K562 (cell line): ENCODE data around the gene MAD1L1. TPM values are rescaled to one million over a fixed set of nuclear protein-coding genes. Genes with fewer than 3 reads are reported as not detected.
"Not testable (repeated sequence)": the region's sequence is repeated elsewhere in the genome, so short reads cannot be mapped to it uniquely, and the experiment has no call there.

Experiments
- ATAC-seq: fragments of 200-7000 bp; cut with Tn5 transposase; 3 replicates; pipeline ENCODE4 v1.9.1; 2020; ENCODE audit warnings: moderate library complexity
- BruUV-seq: library from RNA; stranded (reverse); fragments of 400-500 nt; replicated peaks from 2 replicates; lab custom pipeline; 2021; lab: Mats Ljungman, UMichigan
- CTCF ChIA-PET: fragments of 300-600 bp; formaldehyde crosslinking; extraction: SDS; loops from one replicate; lab custom pipeline; 2021; ENCODE audit warnings: low intra/inter-chr PET ratio; lab: Yijun Ruan, JAX
- POLR2A ChIA-PET: fragments of 300-600, 350-650 bp; sonication (Branson Sonifier 250); formaldehyde crosslinking; extraction: SDS; loops from one replicate; lab custom pipeline; 2021; ENCODE audit warnings: antibody characterized with exemption, inconsistent platforms; lab: Yijun Ruan, JAX
- DNase-seq, 4 experiments: peaks; one replicate each; pipeline versions ENCODE4 v3.0.0 to v3.0.0-alpha.2; 2011 to 2018; ENCODE audit warnings: low spot score in 3 of 4, mixed read lengths in 3 of 4; ENCODE audit errors: extremely low read depth in 1 of 4
- FAIRE-seq: peaks from 2 replicates; lab custom pipeline; 2011; peaks lifted over from hg19 to GRCh38; lab: Jason Lieb, UNC
- H2AFZ ChIP-seq: 2 replicates; pipeline ENCODE4 v1.6.0; 2011; ENCODE audit warnings: low read depth, low read length, control low read depth, inconsistent platforms
- H3K27ac ChIP-seq: fragments of 200-600 bp; 3 replicates; pipeline ENCODE4 v1.8.0; 2011; ENCODE audit warnings: low read depth, mild to moderate bottlenecking, control low read depth, inconsistent platforms, low read length, moderate library complexity, mixed read lengths; ENCODE audit errors: extremely low read depth
- H3K27me3 ChIP-seq, 2 experiments: fragments of 300-600 bp in 1 of 2; 2 replicates in 1 of 2; 3 replicates in 1 of 2; pipeline versions ENCODE4 v1.6.0 to v1.8.0; 2011; ENCODE audit warnings: inconsistent platforms in 2 of 2, low read length in 2 of 2, mild to moderate bottlenecking in 1 of 2, mixed read lengths in 1 of 2, moderate library complexity in 1 of 2; ENCODE audit not compliant: control insufficient read depth in 2 of 2, insufficient read depth in 2 of 2
- H3K36me3 ChIP-seq: fragments of 300-600 bp; 3 replicates; pipeline ENCODE4 v1.8.0; 2011; ENCODE audit warnings: mild to moderate bottlenecking, low read length, inconsistent platforms; ENCODE audit not compliant: control insufficient read depth, insufficient read depth
- H3K4me1 ChIP-seq, 2 experiments: fragments of 200-600 bp in 1 of 2; replicated peaks in 1 of 2; 2 replicates in 1 of 2; 3 replicates in 1 of 2; pipeline versions ENCODE4 v1.5.1 to v1.8.0; 2011; ENCODE audit warnings: inconsistent platforms in 2 of 2, low read length in 2 of 2, mild to moderate bottlenecking in 1 of 2, mixed read lengths in 1 of 2, moderate library complexity in 1 of 2; ENCODE audit not compliant: control insufficient read depth in 2 of 2, insufficient read depth in 2 of 2
- H3K4me2 ChIP-seq: 2 replicates; pipeline ENCODE4 v1.6.1; 2011; ENCODE audit warnings: low read length, control low read depth, inconsistent platforms, mixed read lengths; ENCODE audit not compliant: insufficient read depth
- H3K4me3 ChIP-seq: fragments of 200-600 bp; sonication (generic), shearing (Covaris generic); 2 replicates; pipeline ENCODE4 v1.5.1; 2016; ENCODE audit warnings: control low read depth, inconsistent platforms
- H3K79me2 ChIP-seq: fragments of 200-600 bp; 3 replicates; pipeline ENCODE4 v1.8.0; 2011; ENCODE audit warnings: low read length, inconsistent platforms; ENCODE audit not compliant: control insufficient read depth, insufficient read depth
- H3K9ac ChIP-seq, 2 experiments: 2 replicates each; pipeline versions ENCODE4 v1.6.0 to v1.6.1; 2011; ENCODE audit warnings: low read depth in 2 of 2, low read length in 2 of 2, control low read depth in 1 of 2, inconsistent platforms in 1 of 2, mild to moderate bottlenecking in 1 of 2, mixed read lengths in 1 of 2; ENCODE audit not compliant: insufficient read depth in 1 of 2
- H3K9me1 ChIP-seq: one replicate; pipeline ENCODE4 v1.6.0; 2011; ENCODE audit warnings: inconsistent platforms, mild to moderate bottlenecking, low read length, moderate library complexity; ENCODE audit not compliant: control insufficient read depth, insufficient read depth
- H3K9me3 ChIP-seq: replicated peaks from 2 replicates; pipeline ENCODE4 v1.5.1; 2011; ENCODE audit warnings: low read depth, low read length, inconsistent platforms; ENCODE audit not compliant: control insufficient read depth, insufficient read depth
- H4K20me1 ChIP-seq: replicated peaks from 2 replicates; pipeline ENCODE4 v1.6.1; 2011; ENCODE audit warnings: low read length, inconsistent platforms, mixed read lengths; ENCODE audit not compliant: control insufficient read depth, insufficient read depth
- LARP7 ChIP-seq: fragments of 450-650 bp; IDR thresholded peaks from 2 replicates; pipeline ENCODE4 v1.6.1; 2016
- ZNF354B ChIP-seq: fragments of 250-450 bp; sonication (Bioruptor Pico); IDR thresholded peaks from 2 replicates; pipeline ENCODE4 v1.4.0; 2020
- WGBS: fragments of 100-300 bp; shearing (Covaris generic); methylation state at CpG from one replicate; pipeline ENCODE4 v1.1.6; 2016; ENCODE audit warnings: low coverage, mixed read lengths; ENCODE audit not compliant: insufficient coverage; ENCODE audit errors: missing lambda C conversion rate; 5-methylcytosine and 5-hydroxymethylcytosine counted together
- in situ Hi-C: fragments of 300-500 bp; cut with MboI; formaldehyde crosslinking; loops from 4 replicates; pipeline ENCODE4 v1.15.0; 2018; ENCODE audit warnings: inconsistent platforms, mixed read lengths
- intact Hi-C: fragments of 100-400 bp; cut with micrococcal nuclease; formaldehyde crosslinking; loops from 2 replicates; pipeline ENCODE4 v1.14.2; 2022
- polyA plus RNA-seq, 8 experiments: library from polyadenylated mRNA; depleted of rRNA in 4 of 8; stranded (reverse) in 5 of 8; unstranded in 3 of 8; fragments of >200 nt; fragmentation: Nextera tagmentation in 2 of 8; fragmentation: Illumina TruSeq in 1 of 8; extraction: Ambion mirVana in 2 of 8; extraction: Trizol in 1 of 8; gene quantifications; 2 replicates each; pipeline versions ENCODE4 v1.2.1 to v1.2.3, GENCODE V29; 2011 to 2014; ENCODE audit warnings: inconsistent platforms in 1 of 8, missing spikeins in 1 of 8
- total RNA-seq, 7 experiments: library from RNA; depleted of rRNA in 6 of 7; stranded (reverse); fragments of >200 nt in 6 of 7; fragmentation: Illumina TruSeq in 2 of 7; extraction: Trizol in 2 of 7; gene quantifications; 2 replicates each; pipeline versions ENCODE4 v1.2.1 to v1.2.3, GENCODE V29; 2011 to 2021; ENCODE audit warnings: low replicate concordance in 1 of 7

Gene MAD1L1
- total and polyA plus RNA-seq, 9 of the 15 experiments (the other 6 are each of a cell fraction or from before 2014, with no cell fraction given) = 1.7 to 89.7 (median 18.0) TPM

DNA sequence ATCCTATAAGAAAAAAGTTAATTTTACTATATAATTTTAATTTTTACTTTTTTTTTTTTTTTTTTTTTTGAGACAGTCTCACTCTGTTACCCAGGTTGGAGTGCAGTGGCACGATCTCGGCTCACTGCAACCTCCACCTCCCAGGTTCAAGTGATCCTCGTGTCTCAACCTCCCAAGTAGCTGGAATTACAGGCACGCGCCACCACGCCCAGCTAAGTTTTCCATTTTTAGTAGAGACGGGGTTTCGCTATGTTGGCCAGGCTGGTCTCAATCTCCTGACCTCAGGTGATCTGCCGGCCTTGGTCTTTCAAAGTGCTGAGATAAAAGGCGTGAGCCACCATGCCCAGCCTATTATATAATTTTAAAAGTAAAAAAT, 262.5 kb downstream of the MAD1L1 start:
- BruUV-seq, ATAC-seq, DNase-seq, H3K79me2 ChIP-seq, H4K20me1 ChIP-seq, H3K4me3 ChIP-seq, H3K9ac ChIP-seq, FAIRE-seq, H3K27ac ChIP-seq, H3K4me2 ChIP-seq, in situ Hi-C loops, CTCF ChIA-PET, H3K9me3 ChIP-seq, H2AFZ ChIP-seq, H3K9me1 ChIP-seq, H3K27me3 ChIP-seq, intact Hi-C loops: not testable (repeated sequence)
- WGBS = 92% methylated on average over 9 of the region's 10 CpGs
- Histone ChIP-seq H3K36me3 (peaks cover 14% of the 10 kb centered on the region; the same call in 2 of the 3 replicates), H3K4me1 (peaks cover 0 to 28% of the 10 kb centered on the region in 2 experiments; a peak in 2 of 5 replicates)
- POLR2A ChIA-PET = interaction anchor here (0.5 kb wide), 1 partner anchor 261 kb away, joined by 3 read pairs; no protein-coding TSS in a partner anchor

DNA sequence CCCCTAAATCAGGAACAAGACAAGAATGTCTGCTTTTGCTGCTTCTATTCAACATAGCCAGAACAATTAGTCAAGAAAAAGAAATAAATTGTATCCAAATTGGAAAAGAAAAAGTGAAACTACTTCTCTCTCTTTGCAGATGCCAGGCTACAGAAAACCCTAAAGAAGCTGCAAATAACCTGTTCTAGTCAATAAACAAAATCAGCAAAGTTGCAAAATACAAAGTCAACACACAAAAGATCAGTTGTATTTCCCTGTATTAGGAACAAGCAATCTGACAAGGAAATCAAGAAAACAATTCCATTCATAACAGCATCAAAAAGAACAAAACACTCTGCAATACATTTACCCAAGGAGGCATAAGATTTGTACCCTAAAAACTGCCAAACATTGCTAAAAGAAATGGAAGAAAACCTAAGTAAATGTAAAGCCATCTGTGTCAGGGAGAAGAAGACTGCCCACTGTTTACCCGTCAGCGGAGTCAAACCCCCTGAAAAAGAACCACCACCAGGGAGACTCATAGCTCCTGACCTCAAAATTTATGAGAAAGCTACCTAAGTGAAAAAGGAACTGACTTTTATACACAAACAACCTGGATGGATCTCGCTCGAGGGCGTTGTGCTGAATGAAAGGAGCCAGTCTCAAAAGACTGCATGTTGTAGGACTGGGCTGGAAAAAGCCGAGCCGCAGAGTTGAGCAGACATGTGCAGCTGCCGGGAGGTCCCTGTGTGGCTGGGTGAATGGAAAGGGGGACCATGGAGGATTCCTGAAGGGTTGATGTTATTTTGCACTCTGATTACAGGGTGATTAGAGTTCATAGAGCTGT, 263.1 kb downstream of the MAD1L1 start:
- intact Hi-C loops (no loop called here), in situ Hi-C loops (no loop called here)
- Histone ChIP-seq H2AFZ (no peak overlapping the region), H3K9ac (no peak overlapping the region), H3K27me3 (no peaks in the 10 kb centered on the region), H3K27ac (no peak overlapping the region), H3K4me3 (no peak overlapping the region), H3K36me3 (peaks cover 14% of the 10 kb centered on the region; the same call in 2 of the 3 replicates), H3K9me1 (no peaks in the 10 kb centered on the region), H3K4me2 (no peak overlapping the region), H3K9me3 (no peaks in the 10 kb centered on the region), H3K4me1 (peaks cover 0 to 26% of the 10 kb centered on the region in 2 experiments; a peak in 2 of 5 replicates), H3K79me2 (no peaks in the 10 kb centered on the region), H4K20me1 (no peaks in the 10 kb centered on the region)
- ChIA-PET POLR2A (interaction anchor here (0.5 kb wide), 1 partner anchor 262 kb away, joined by 3 read pairs; no protein-coding TSS in a partner anchor), CTCF (no interaction called here)
- TF ChIP-seq ZNF354B (CRISPR knock-in tag) (no peak), LARP7 (no peak)
- no peak for DNase-seq
- BruUV-seq = no TSS peak
- no peak for ATAC-seq
- FAIRE-seq = peak; percentile 42
- 82% methylated on average over 6 of the region's 8 CpGs for WGBS
